PC-3 (cell line): Measurements from ENCODE around the gene DPM2.

Source experiments
- EZH2 ChIP-seq: fragments of 300-600 bp; sonication (generic); IDR thresholded peaks from one replicate; pipeline ENCODE4 v1.6.1; 2017; ENCODE audit warnings: antibody characterized with exemption, mild to moderate bottlenecking, low read length; ENCODE audit not compliant: unreplicated experiment
- EZH2phosphoT487 ChIP-seq: fragments of 300-600 bp; sonication (generic); IDR thresholded peaks from 2 replicates; pipeline ENCODE4 v1.6.1; 2018; ENCODE audit warnings: mild to moderate bottlenecking, antibody characterized with exemption, low read length, borderline replicate concordance
- TF ChIP-seq, protein P1 (sequence below): fragments of 300-600 bp; sonication (generic); conservative IDR thresholded peaks from 2 replicates; pipeline ENCODE4 v1.5.1; 2017; ENCODE audit warnings: antibody characterized with exemption, low read depth, mild to moderate bottlenecking, low read length

DNA sequence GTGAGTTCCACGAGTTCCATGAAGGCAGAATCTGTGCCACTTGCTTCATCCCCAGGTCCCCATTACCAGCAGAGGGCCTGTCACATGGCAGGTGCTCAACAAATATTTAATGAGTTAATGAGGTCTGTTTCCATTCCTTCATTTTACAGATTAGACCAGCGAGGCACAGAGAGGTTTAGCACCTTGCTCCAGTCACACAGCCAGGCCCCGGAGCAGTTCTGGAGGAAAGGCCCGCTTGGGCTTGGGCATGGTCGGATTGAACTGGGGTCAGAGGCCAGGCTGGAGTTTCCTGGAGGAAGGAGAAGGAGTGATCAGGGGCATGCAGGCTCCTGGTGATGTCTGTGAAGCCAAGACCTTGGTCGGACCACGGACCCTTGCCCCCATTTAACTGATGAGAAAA lies 16.9 kb downstream of the DPM2 start:
- TF ChIP-seq, protein P1, sequence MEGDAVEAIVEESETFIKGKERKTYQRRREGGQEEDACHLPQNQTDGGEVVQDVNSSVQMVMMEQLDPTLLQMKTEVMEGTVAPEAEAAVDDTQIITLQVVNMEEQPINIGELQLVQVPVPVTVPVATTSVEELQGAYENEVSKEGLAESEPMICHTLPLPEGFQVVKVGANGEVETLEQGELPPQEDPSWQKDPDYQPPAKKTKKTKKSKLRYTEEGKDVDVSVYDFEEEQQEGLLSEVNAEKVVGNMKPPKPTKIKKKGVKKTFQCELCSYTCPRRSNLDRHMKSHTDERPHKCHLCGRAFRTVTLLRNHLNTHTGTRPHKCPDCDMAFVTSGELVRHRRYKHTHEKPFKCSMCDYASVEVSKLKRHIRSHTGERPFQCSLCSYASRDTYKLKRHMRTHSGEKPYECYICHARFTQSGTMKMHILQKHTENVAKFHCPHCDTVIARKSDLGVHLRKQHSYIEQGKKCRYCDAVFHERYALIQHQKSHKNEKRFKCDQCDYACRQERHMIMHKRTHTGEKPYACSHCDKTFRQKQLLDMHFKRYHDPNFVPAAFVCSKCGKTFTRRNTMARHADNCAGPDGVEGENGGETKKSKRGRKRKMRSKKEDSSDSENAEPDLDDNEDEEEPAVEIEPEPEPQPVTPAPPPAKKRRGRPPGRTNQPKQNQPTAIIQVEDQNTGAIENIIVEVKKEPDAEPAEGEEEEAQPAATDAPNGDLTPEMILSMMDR, result no peak
- TF ChIP-seq EZH2, result no peak
- no peak for TF ChIP-seq EZH2phosphoT487
